Neural progenitor cell (in vitro differentiated cells): ENCODE measurements around the gene CAMKMT.

Experiments used
- CTCF ChIP-seq: fragments of 200-600 bp; sonication (generic); IDR thresholded peaks from 2 replicates; pipeline ENCODE4 v1.5.1; 2017; ENCODE audit warnings: antibody characterized with exemption, mild to moderate bottlenecking
- EZH2 ChIP-seq: fragments of 200-600 bp; sonication (generic); IDR thresholded peaks from 2 replicates; pipeline ENCODE4 v1.6.1; 2017; ENCODE audit warnings: antibody characterized with exemption, mild to moderate bottlenecking, moderate library complexity
- EZH2phosphoT487 ChIP-seq: fragments of 200-600 bp; sonication (generic); IDR thresholded peaks from 2 replicates; pipeline ENCODE4 v1.6.1; 2017; ENCODE audit warnings: antibody characterized with exemption

GRCh38 chr2:44453259-44453658, 91.5 kb downstream of the CAMKMT start:
- TF ChIP-seq CTCF (no peak), EZH2 (no peak), EZH2phosphoT487 (no peak)
